Measurements from ENCODE around the gene PNLIPRP3.

GRCh38 chr10:116464257-116464656, 36.6 kb downstream of the PNLIPRP3 start:
- TF ChIP-seq FOSL1 (tag; conservative IDR thresholded peaks at IDR 0.05) (no peak), MTF1 (CRISPR knock-in tag; IDR thresholded peaks at IDR 0.05; ENCODE audit: borderline replicate concordance) (no peak), REST (IDR thresholded peaks at IDR 0.05; ENCODE audit: borderline replicate concordance) (no peak), REST (CRISPR knock-in tag; IDR thresholded peaks at IDR 0.05; ENCODE audit: low read depth) (no peak), CEBPB (tag; IDR thresholded peaks at IDR 0.05) (no peak), YY1 (IDR thresholded peaks at IDR 0.05; ENCODE audit: borderline replicate concordance in 1 of 3, control insufficient read depth in 1 of 3, extremely low read depth in 1 of 3, insufficient read depth in 3 of 3, insufficient read length in 1 of 3, insufficient replicate concordance in 2 of 3, low read depth in 1 of 3, low read length in 2 of 3) (no peak), PHF8 (IDR thresholded peaks at IDR 0.05; ENCODE audit: borderline replicate concordance, low read length) (no peak), EZH2 (IDR thresholded peaks at IDR 0.05; ENCODE audit: borderline replicate concordance, low read depth, low read length) (no peak), MAZ (CRISPR knock-in tag; conservative IDR thresholded peaks at IDR 0.05 in 1 of 2, IDR thresholded peaks at IDR 0.05 in 1 of 2) (no peak), CREB1 (IDR thresholded peaks at IDR 0.05) (no peak), CREB1 (CRISPR knock-in tag; IDR thresholded peaks at IDR 0.05) (no peak), BHLHE40 (IDR thresholded peaks at IDR 0.05; ENCODE audit: low read length) (no peak), GATAD2B (IDR thresholded peaks at IDR 0.05; ENCODE audit: borderline replicate concordance) (no peak), ZKSCAN8 (CRISPR knock-in tag; IDR thresholded peaks at IDR 0.05) (no peak), RBM39 (optimal IDR thresholded peaks at IDR 0.05; ENCODE audit: low read depth, low read length) (no peak), CTCF (IDR thresholded peaks at IDR 0.05 in 2 of 3, conservative IDR thresholded peaks at IDR 0.05 in 1 of 3; ENCODE audit: insufficient read depth in 2 of 3, low read depth in 1 of 3, low read length in 3 of 3) (no peak)

All from K562 (cell line).